ENCODE results near the gene FOXR1. TPM values are rescaled to one million over a fixed set of nuclear protein-coding genes. Genes with fewer than 3 reads are reported as not detected.

Gene FOXR1
- total and polyA plus RNA-seq, 2 donors from 2014 or later: not detected

- DNase-seq (peak in 1 of 5 donors; percentile 16), FAIRE-seq (no peak)
- Histone ChIP-seq H3K9me3 (ENCODE audit: control insufficient read depth in 2 of 3, insufficient read depth in 1 of 3, low read length in 3 of 3) (no peaks in the 10 kb centered on the region), H3K27me3 (ENCODE audit: control insufficient read depth, insufficient read depth, low read length) (no peaks in the 10 kb centered on the region), H3K9ac (ENCODE audit: low read length in 3 of 3) (peak overlapping the region in 1 of 3 donors; percentile 68), H3K4me1 (ENCODE audit: control insufficient read depth in 2 of 3, insufficient read depth in 2 of 3, low read depth in 1 of 3, low read length in 3 of 3) (peaks cover 0 to 17% (median 0%) of the 10 kb centered on the region in 3 donors), H3K4me3 (ENCODE audit: low read length in 3 of 3) (peak overlapping the region; percentile 66 to 88 (median 87)), H3K36me3 (ENCODE audit: control insufficient read depth in 2 of 3, insufficient read depth in 3 of 3, low read length in 3 of 3) (peaks cover 2 to 7% (median 3%) of the 10 kb centered on the region in 3 donors), H3K27ac (ENCODE audit: low read depth in 2 of 2, low read length in 2 of 2) (peak overlapping the region in 1 of 2 donors; percentile 85)
- intact Hi-C loops (cut with DNase I): no loop called here
- no peak for TF ChIP-seq CTCF (IDR thresholded peaks at IDR 0.05; ENCODE audit: borderline replicate concordance, extremely low read depth, insufficient read depth)
Measured at GRCh38 chr11:118998822-118999221, 27.3 kb downstream of the FOXR1 start.

- peaks cover 0 to 17% (median 0%) of the 10 kb centered on the region in 3 donors for H3K4me1 ChIP-seq (ENCODE audit: control insufficient read depth in 2 of 3, insufficient read depth in 2 of 3, low read depth in 1 of 3, low read length in 3 of 3)
- H3K27ac ChIP-seq (ENCODE audit: low read depth in 2 of 2, low read length in 2 of 2): no peak overlapping the region
- FAIRE-seq: no peak
- peaks cover 2 to 7% (median 3%) of the 10 kb centered on the region in 3 donors for H3K36me3 ChIP-seq (ENCODE audit: control insufficient read depth in 2 of 3, insufficient read depth in 3 of 3, low read length in 3 of 3)
- H3K9me3 ChIP-seq (ENCODE audit: control insufficient read depth in 2 of 3, insufficient read depth in 1 of 3, low read length in 3 of 3): no peaks in the 10 kb centered on the region
- intact Hi-C loops (cut with DNase I): no loop called here
- no peak overlapping the region for H3K4me3 ChIP-seq (ENCODE audit: low read length in 3 of 3)
- no peaks in the 10 kb centered on the region for H3K27me3 ChIP-seq (ENCODE audit: control insufficient read depth, insufficient read depth, low read length)
- no peak overlapping the region for H3K9ac ChIP-seq (ENCODE audit: low read length in 3 of 3)
- no peak for TF ChIP-seq CTCF (IDR thresholded peaks at IDR 0.05; ENCODE audit: borderline replicate concordance, extremely low read depth, insufficient read depth)
- no peak for DNase-seq
Measured at GRCh38 chr11:119000906-119001305, 29.3 kb downstream of the FOXR1 start.

- DNase-seq (no peak), FAIRE-seq (no peak)
- peaks cover 0 to 11% (median 1%) of the 10 kb centered on the region in 3 donors for H3K36me3 ChIP-seq (ENCODE audit: control insufficient read depth in 2 of 3, insufficient read depth in 3 of 3, low read length in 3 of 3)
- H3K27me3 ChIP-seq (ENCODE audit: control insufficient read depth, insufficient read depth, low read length): no peaks in the 10 kb centered on the region
- H3K4me3 ChIP-seq (ENCODE audit: low read length in 3 of 3): no peak overlapping the region
- no peaks in the 10 kb centered on the region for H3K9me3 ChIP-seq (ENCODE audit: control insufficient read depth in 2 of 3, insufficient read depth in 1 of 3, low read length in 3 of 3)
- no peak for TF ChIP-seq CTCF (IDR thresholded peaks at IDR 0.05; ENCODE audit: borderline replicate concordance, extremely low read depth, insufficient read depth)
- H3K27ac ChIP-seq (ENCODE audit: low read depth in 2 of 2, low read length in 2 of 2): no peak overlapping the region
- H3K9ac ChIP-seq (ENCODE audit: low read length in 3 of 3): no peak overlapping the region
- no peaks in the 10 kb centered on the region for H3K4me1 ChIP-seq (ENCODE audit: control insufficient read depth in 2 of 3, insufficient read depth in 2 of 3, low read depth in 1 of 3, low read length in 3 of 3)
- intact Hi-C loops (cut with DNase I): no loop called here
Measured at GRCh38 chr11:119006656-119007055, 35.1 kb downstream of the FOXR1 start.
